Body of pancreas (tissue), 4 donors: Measurements from ENCODE around the gene PIGU.

Experiments
- CTCF ChIP-seq, 7 experiments: fragments of 450-650 bp in 4 of 7; fragments of 200-600 bp in 3 of 7; sonication (generic) in 3 of 7; IDR thresholded peaks; one replicate each; pipeline ENCODE4 v1.5.1; 2016 to 2019; ENCODE audit warnings: antibody characterized with exemption in 7 of 7
- POLR2A ChIP-seq, 3 donors: fragments of 450-650 bp; IDR thresholded peaks; one replicate each; pipeline ENCODE4 v1.6.1; 2016; ENCODE audit warnings: antibody characterized with exemption in 3 of 3, mild to moderate bottlenecking in 2 of 3

- TF ChIP-seq CTCF (IDR thresholded peaks at IDR 0.05) (no peak), POLR2A (IDR thresholded peaks at IDR 0.05) (no peak)
Measured at GRCh38 chr20:34564833-34565232, 112.1 kb downstream of the PIGU start.
